Mesenteric fat pad (tissue), 1 donor: Measurements from ENCODE around the gene TUBGCP3. TPM values are rescaled to one million over a fixed set of nuclear protein-coding genes. Genes with fewer than 3 reads are reported as not detected.
A peak's percentile ranks its signal among the peaks of the same experiment; 100 is the strongest.

Source experiments
- DNase-seq: peaks from one replicate; pipeline ENCODE4 v3.0.0-alpha.2; 2020; ENCODE audit warnings: low spot score
- total RNA-seq: library from RNA; stranded (reverse); fragmentation: NEBNext Ultra II Directional; extraction: Animal tissue kit (Norgen Biotek cat#: 25700); gene quantifications from one replicate; pipeline ENCODE4 v1.2.1, GENCODE V29; 2021
- donor health status: DM: yes; HTN: yes; CAD: no.

Gene TUBGCP3
- total RNA-seq, 1 donor from 2014 or later: 27.3 TPM

GRCh38 chr13:112616586-112617362 is 28.8 kb upstream of the TUBGCP3 start:
- peak; percentile 65 for DNase-seq

- DNase-seq: peak; percentile 84
These were observed 27.4 kb upstream of the TUBGCP3 start for GRCh38 chr13:112615391-112615790.

- no peak for DNase-seq
These were observed 26.9 kb upstream of the TUBGCP3 start for GRCh38 chr13:112614835-112615234.

GRCh38 chr13:112608212-112608611 is 20.3 kb upstream of the TUBGCP3 start:
- no peak for DNase-seq

GRCh38 chr13:112606109-112607001 is 18.4 kb upstream of the TUBGCP3 start:
- peak; percentile 97 for DNase-seq

GRCh38 chr13:112605531-112605990 is 17.6 kb upstream of the TUBGCP3 start:
- DNase-seq: peak; percentile 88

- DNase-seq: no peak
These were observed 15.8 kb upstream of the TUBGCP3 start for GRCh38 chr13:112603641-112604225.

GRCh38 chr13:112602189-112602588 is 14.2 kb upstream of the TUBGCP3 start:
- DNase-seq: no peak

GRCh38 chr13:112601371-112601770 is 13.4 kb upstream of the TUBGCP3 start:
- DNase-seq: peak; percentile 75

GRCh38 chr13:112596235-112596634 is 8.3 kb upstream of the TUBGCP3 start:
- DNase-seq: no peak

- no peak for DNase-seq
These were observed 4.7 kb upstream of the TUBGCP3 start for GRCh38 chr13:112592647-112593046.

GRCh38 chr13:112592181-112592580 is 4.2 kb upstream of the TUBGCP3 start:
- DNase-seq: no peak

- DNase-seq: no peak
These were observed 741 bp upstream of the TUBGCP3 start for GRCh38 chr13:112588490-112589297.

GRCh38 chr13:112587212-112587763 is 665 bp downstream of the TUBGCP3 start:
- peak; percentile 96 for DNase-seq

GRCh38 chr13:112586334-112586960 is 1.5 kb downstream of the TUBGCP3 start:
- DNase-seq: no peak

- DNase-seq: no peak
These were observed 4.2 kb downstream of the TUBGCP3 start for GRCh38 chr13:112583592-112584277.

- DNase-seq: no peak
These were observed 5.7 kb downstream of the TUBGCP3 start for GRCh38 chr13:112582263-112582662.

- DNase-seq: no peak
These were observed 7.0 kb downstream of the TUBGCP3 start for GRCh38 chr13:112580912-112581311.

GRCh38 chr13:112580211-112580610 is 7.7 kb downstream of the TUBGCP3 start:
- DNase-seq: no peak
